Right lobe of liver (tissue), 6 donors: ENCODE measurements around the gene RBSN. TPM values are rescaled to one million over a fixed set of nuclear protein-coding genes. Genes with fewer than 3 reads are reported as not detected.

ENCODE experiments used
- ATAC-seq, 4 donors: fragments of 200-7000 bp; cut with Tn5 transposase; one replicate each; pipeline ENCODE4 v1.9.1; 2020; ENCODE audit warnings: mild to moderate bottlenecking in 4 of 4, moderate library complexity in 4 of 4
- DNase-seq, 3 donors: peaks; one replicate each; pipeline ENCODE4 v3.0.0-alpha.2; 2020
- H3K27ac ChIP-seq, 3 donors: fragments of 200-600 bp; one replicate each; pipeline ENCODE4 v1.8.0; 2022
- H3K27me3 ChIP-seq, 2 donors: fragments of 200-600 bp; one replicate each; pipeline ENCODE4 v1.8.0; 2022
- H3K36me3 ChIP-seq, 4 donors: fragments of 200-600 bp; sonication (generic) in 1 of 4; one replicate each; pipeline versions ENCODE4 v1.5.1 to v1.8.0; 2017 to 2022; ENCODE audit warnings: control low read depth in 1 of 4
- H3K4me1 ChIP-seq, 4 donors: fragments of 200-600 bp; sonication (generic) in 1 of 4; one replicate each; pipeline versions ENCODE4 v1.5.1 to v1.8.0; 2017 to 2022; ENCODE audit warnings: control low read depth in 1 of 4
- H3K4me3 ChIP-seq, 3 donors: fragments of 200-600 bp; one replicate each; pipeline ENCODE4 v1.8.0; 2022
- H3K9me3 ChIP-seq, 4 donors: fragments of 200-600 bp; sonication (generic) in 1 of 4; one replicate each; pipeline versions ENCODE4 v1.5.1 to v1.8.0; 2017 to 2022; ENCODE audit warnings: control low read depth in 1 of 4
- CTCF ChIP-seq, 4 donors: fragments of 200-600 bp in 3 of 4; fragments of 450-650 bp in 1 of 4; IDR thresholded peaks; one replicate each; pipeline versions ENCODE4 v1.5.1 to v1.8.0; 2016 to 2022; ENCODE audit warnings: antibody characterized with exemption in 4 of 4, mild to moderate bottlenecking in 2 of 4
- POLR2A ChIP-seq: fragments of 450-650 bp; IDR thresholded peaks from one replicate; pipeline ENCODE4 v1.6.1; 2017; ENCODE audit warnings: antibody characterized with exemption, mild to moderate bottlenecking
- WGBS: methylation state at CpG from one replicate; pipeline ENCODE4 v1.1.6; 2018; ENCODE audit warnings: low coverage, low lambda C conversion rate; ENCODE audit not compliant: insufficient coverage; ENCODE audit errors: missing lambda C conversion rate; 5-methylcytosine and 5-hydroxymethylcytosine counted together
- intact Hi-C, 2 donors: fragments of 100-400 bp; cut with DNase I; formaldehyde crosslinking; loops; one replicate each; pipeline versions ENCODE4 v1.11.2 to v1.14.1; 2022
- total RNA-seq, 6 experiments: library from RNA; depleted of rRNA in 2 of 6; stranded (reverse); fragments of >200 nt in 2 of 6; fragmentation: NEBNext Ultra II Directional in 3 of 6; extraction: Animal tissue kit (Norgen Biotek cat#: 25700) in 3 of 6; gene quantifications; one replicate each; pipeline versions ENCODE4 v1.1.0 to v1.2.4, GENCODE V29; 2016 to 2023
- donor health status: DM: no; HTN: yes; CAD: no.
- donor health status: DM: no; HTN: no; CAD: no.
- donor health status: DM: no; HTN: no; CAD: no.
- donor health status: DM: no; HTN: yes; CAD: no.
- donor health status: DM: no; HTN: yes; CAD: no.

RBSN gene
- total RNA-seq, 6 experiments from 2014 or later, result 10.5 to 13.9 (median 11.5) TPM

- peaks cover 0 to 8% (median 2%) of the 10 kb centered on the region in 4 donors for H3K4me1 ChIP-seq
- no peak overlapping the region for H3K4me3 ChIP-seq
- no peaks in the 10 kb centered on the region for H3K27me3 ChIP-seq
- H3K36me3 ChIP-seq, result peaks cover 0 to 75% (median 51%) of the 10 kb centered on the region in 4 donors
- WGBS, result 59% methylated on average over 5 of the region's 7 CpGs
- TF ChIP-seq POLR2A (no peak), CTCF (IDR thresholded peaks at IDR 0.05) (no peak)
- ATAC-seq (no peak), DNase-seq (no peak)
- no peak overlapping the region for H3K27ac ChIP-seq
- intact Hi-C loops, result no loop called here
- no peaks in the 10 kb centered on the region for H3K9me3 ChIP-seq
Measured at GRCh38 chr3:15044326-15044725, 54.6 kb downstream of the RBSN start.

- ATAC-seq, result no peak
Measured at GRCh38 chr3:15043408-15044171, 55.4 kb downstream of the RBSN start.

GRCh38 chr3:15042936-15043335 lies 56.0 kb downstream of the RBSN start:
- Histone ChIP-seq H3K4me3 (no peak overlapping the region), H3K27ac (no peak overlapping the region), H3K36me3 (peaks cover 0 to 67% (median 48%) of the 10 kb centered on the region in 4 donors), H3K27me3 (no peaks in the 10 kb centered on the region), H3K4me1 (peaks cover 0 to 5% (median 2%) of the 10 kb centered on the region in 4 donors), H3K9me3 (no peaks in the 10 kb centered on the region)
- WGBS, result 75% methylated on average over 3 of the region's 3 CpGs
- no peak for ATAC-seq
- intact Hi-C loops, result no loop called here
- TF ChIP-seq CTCF (IDR thresholded peaks at IDR 0.05), result no peak
- TF ChIP-seq POLR2A, result no peak
- no peak for DNase-seq

More at GRCh38 chr3:15043408-15044171, 55.4 kb downstream of the RBSN start:
- WGBS, result 69% methylated on average over 8 of the region's 11 CpGs
- Histone ChIP-seq H3K4me3 (no peak overlapping the region), H3K27ac (no peak overlapping the region), H3K4me1 (peaks cover 0 to 5% (median 2%) of the 10 kb centered on the region in 4 donors), H3K27me3 (no peaks in the 10 kb centered on the region), H3K9me3 (no peaks in the 10 kb centered on the region), H3K36me3 (peaks cover 0 to 68% (median 48%) of the 10 kb centered on the region in 4 donors)
- no peak for DNase-seq
- intact Hi-C loops, result no loop called here
- no peak for TF ChIP-seq CTCF (IDR thresholded peaks at IDR 0.05)
- no peak for TF ChIP-seq POLR2A

GRCh38 chr3:15041950-15042349 lies 57.0 kb downstream of the RBSN start:
- H3K27ac ChIP-seq, result no peak overlapping the region
- intact Hi-C loops, result no loop called here
- DNase-seq, result no peak
- WGBS, result 81% methylated on average over 3 of the region's 3 CpGs
- H3K27me3 ChIP-seq, result no peaks in the 10 kb centered on the region
- peaks cover 0 to 64% (median 43%) of the 10 kb centered on the region in 4 donors for H3K36me3 ChIP-seq
- no peak for TF ChIP-seq POLR2A
- no peak for TF ChIP-seq CTCF (IDR thresholded peaks at IDR 0.05)
- no peaks in the 10 kb centered on the region for H3K9me3 ChIP-seq
- H3K4me1 ChIP-seq, result peaks cover 0 to 5% (median 2%) of the 10 kb centered on the region in 4 donors
- ATAC-seq, result peak in 2 of 4 donors; percentile 14 to 26
- no peak overlapping the region for H3K4me3 ChIP-seq
